GM03348 (cell line): ENCODE measurements around the gene FAM131B.
A peak's percentile ranks its signal among the peaks of the same experiment; 100 is the strongest.
"Not testable (repeated sequence)": the region's sequence is repeated elsewhere in the genome, so short reads cannot be mapped to it uniquely, and the experiment has no call there.

Experiments
- DNase-seq: peaks from one replicate; pipeline ENCODE4 v3.0.0; 2012; ENCODE audit warnings: low spot score

Gene FAM131B

GRCh38 chr7:143362131-143363015 lies at the start of gene FAM131B:
Gene FAM131B, minus strand, starts transcription at chr7:143362713. Its CDS starts 110 bp downstream, at chr7:143362603.
- peak; percentile 76 for DNase-seq

GRCh38 chr7:143411976-143412708 lies 49.6 kb upstream of the FAM131B start:
- DNase-seq = no peak

- DNase-seq = peak; percentile 71
These were observed 48.0 kb upstream of the FAM131B start for GRCh38 chr7:143410521-143411004.

GRCh38 chr7:143408686-143409561 lies 46.4 kb upstream of the FAM131B start, which contains the start of gene EPHA1:
Gene EPHA1, minus strand, starts transcription at chr7:143408856. Its CDS starts 51 bp downstream, at chr7:143408805.
- DNase-seq = peak; percentile 39

- no peak for DNase-seq
These were observed 45.8 kb upstream of the FAM131B start for GRCh38 chr7:143408252-143408685.

GRCh38 chr7:143407287-143408251 lies 45.1 kb upstream of the FAM131B start:
- no peak for DNase-seq

- no peak for DNase-seq
These were observed 43.5 kb upstream of the FAM131B start for GRCh38 chr7:143406002-143406357.

- no peak for DNase-seq
These were observed 42.9 kb upstream of the FAM131B start for GRCh38 chr7:143405173-143406001.

- DNase-seq = not testable (repeated sequence)
These were observed 39.7 kb upstream of the FAM131B start for GRCh38 chr7:143402233-143402632.

- no peak for DNase-seq
These were observed 38.8 kb upstream of the FAM131B start for GRCh38 chr7:143401265-143401664.

- DNase-seq = no peak
These were observed 37.1 kb upstream of the FAM131B start for GRCh38 chr7:143399642-143400041.

GRCh38 chr7:143399151-143399550 lies 36.6 kb upstream of the FAM131B start:
- DNase-seq = no peak

- DNase-seq = no peak
These were observed 36.1 kb upstream of the FAM131B start for GRCh38 chr7:143398616-143399015.

GRCh38 chr7:143397710-143398530 lies 35.4 kb upstream of the FAM131B start:
- no peak for DNase-seq

- no peak for DNase-seq
These were observed 34.4 kb upstream of the FAM131B start for GRCh38 chr7:143396625-143397556.

- DNase-seq = no peak
These were observed 33.7 kb upstream of the FAM131B start for GRCh38 chr7:143396182-143396581.
